HepG2 (cell line): ENCODE data around the gene PFKFB2. TPM values are rescaled to one million over a fixed set of nuclear protein-coding genes. Genes with fewer than 3 reads are reported as not detected.

Source experiments
- BCL6 ChIP-seq: IDR thresholded peaks from 2 replicates; pipeline ENCODE4 v1.6.1; 2016; ENCODE audit warnings: missing genetic modification reagents, missing compliant biosample characterization
- FOXK2 ChIP-seq: fragments of 450-650 bp; IDR thresholded peaks from 2 replicates; pipeline ENCODE4 v1.6.1; 2016
- NR2F2 ChIP-seq: IDR thresholded peaks from 2 replicates; pipeline ENCODE4 v1.6.1; 2012; ENCODE audit warnings: low read depth, inconsistent platforms, borderline replicate concordance
- POLR2A ChIP-seq, 2 experiments: IDR thresholded peaks; 2 replicates each; pipeline ENCODE4 v1.6.1; 2011; ENCODE audit warnings: low read depth in 2 of 2, low read length in 2 of 2, mild to moderate bottlenecking in 1 of 2, moderate library complexity in 1 of 2; ENCODE audit not compliant: insufficient read depth in 1 of 2
- PRPF4 ChIP-seq: fragments of 200-400 bp; formaldehyde crosslinking; IDR thresholded peaks from 2 replicates; pipeline ENCODE4 v1.6.1; 2016; ENCODE audit warnings: low read length, low read depth; ENCODE audit not compliant: poor library complexity, severe bottlenecking
- SYNCRIP ChIP-seq: fragments of 200-400 bp; formaldehyde crosslinking; IDR thresholded peaks from 2 replicates; pipeline ENCODE4 v1.6.1; 2018; ENCODE audit warnings: mild to moderate bottlenecking, low read depth, low read length; ENCODE audit not compliant: insufficient read depth
- ZNF547 ChIP-seq: sonication (generic); formaldehyde crosslinking; IDR thresholded peaks from 2 replicates; pipeline ENCODE4 v1.5.1; 2020; ENCODE audit warnings: mild to moderate bottlenecking, missing genetic modification reagents
- polyA plus RNA-seq, 8 experiments: library from polyadenylated mRNA; depleted of rRNA in 3 of 8; stranded (reverse) in 7 of 8; unstranded in 1 of 8; fragments of >200 nt; fragmentation: Illumina TruSeq in 4 of 8; extraction: Trizol in 4 of 8; gene quantifications; 2 replicates each; pipeline versions ENCODE4 v1.2.1 to v1.2.3, GENCODE V29; 2011 to 2016; ENCODE audit warnings: low read depth in 4 of 8, missing spikeins in 1 of 8, mixed read lengths in 1 of 8; ENCODE audit not compliant: insufficient read depth in 1 of 8
- total RNA-seq, 5 experiments: library from RNA; depleted of rRNA; stranded (reverse); fragments of >200 nt; fragmentation: Illumina TruSeq; extraction: Trizol; gene quantifications; 2 replicates each; pipeline ENCODE4 v1.2.3, GENCODE V29; 2016; ENCODE audit warnings: low read depth in 1 of 5
- TF ChIP-seq, protein P1 (sequence below): sonication (generic); formaldehyde crosslinking; IDR thresholded peaks from 2 replicates; pipeline ENCODE4 v1.5.0; 2020; ENCODE audit warnings: mild to moderate bottlenecking, missing genetic modification reagents, borderline replicate concordance
- TF ChIP-seq, protein P2 (sequence below): sonication (generic); formaldehyde crosslinking; IDR thresholded peaks from 2 replicates; pipeline ENCODE4 v1.8.1; 2023; ENCODE audit warnings: mild to moderate bottlenecking, missing genetic modification reagents
- TF ChIP-seq, protein P3 (sequence below): sonication (generic); formaldehyde crosslinking; IDR thresholded peaks from 2 replicates; pipeline ENCODE4 v1.4.0; 2020; ENCODE audit warnings: mild to moderate bottlenecking, missing genetic modification reagents
- TF ChIP-seq, protein P4 (sequence below): sonication (generic); formaldehyde crosslinking; IDR thresholded peaks from 2 replicates; pipeline ENCODE4 v1.4.0; 2020; ENCODE audit warnings: mild to moderate bottlenecking, missing genetic modification reagents
- TF ChIP-seq, protein P5 (sequence below): sonication (generic); formaldehyde crosslinking; IDR thresholded peaks from 2 replicates; pipeline ENCODE4 v1.8.0; 2022; ENCODE audit warnings: missing genetic modification reagents, mild to moderate bottlenecking, moderate library complexity, borderline replicate concordance

The PFKFB2 gene
- total and polyA plus RNA-seq, 2 of the 13 experiments (the other 11 are each of a cell fraction or from before 2014, with no cell fraction given), result 4.6 to 10.6 TPM

DNA sequence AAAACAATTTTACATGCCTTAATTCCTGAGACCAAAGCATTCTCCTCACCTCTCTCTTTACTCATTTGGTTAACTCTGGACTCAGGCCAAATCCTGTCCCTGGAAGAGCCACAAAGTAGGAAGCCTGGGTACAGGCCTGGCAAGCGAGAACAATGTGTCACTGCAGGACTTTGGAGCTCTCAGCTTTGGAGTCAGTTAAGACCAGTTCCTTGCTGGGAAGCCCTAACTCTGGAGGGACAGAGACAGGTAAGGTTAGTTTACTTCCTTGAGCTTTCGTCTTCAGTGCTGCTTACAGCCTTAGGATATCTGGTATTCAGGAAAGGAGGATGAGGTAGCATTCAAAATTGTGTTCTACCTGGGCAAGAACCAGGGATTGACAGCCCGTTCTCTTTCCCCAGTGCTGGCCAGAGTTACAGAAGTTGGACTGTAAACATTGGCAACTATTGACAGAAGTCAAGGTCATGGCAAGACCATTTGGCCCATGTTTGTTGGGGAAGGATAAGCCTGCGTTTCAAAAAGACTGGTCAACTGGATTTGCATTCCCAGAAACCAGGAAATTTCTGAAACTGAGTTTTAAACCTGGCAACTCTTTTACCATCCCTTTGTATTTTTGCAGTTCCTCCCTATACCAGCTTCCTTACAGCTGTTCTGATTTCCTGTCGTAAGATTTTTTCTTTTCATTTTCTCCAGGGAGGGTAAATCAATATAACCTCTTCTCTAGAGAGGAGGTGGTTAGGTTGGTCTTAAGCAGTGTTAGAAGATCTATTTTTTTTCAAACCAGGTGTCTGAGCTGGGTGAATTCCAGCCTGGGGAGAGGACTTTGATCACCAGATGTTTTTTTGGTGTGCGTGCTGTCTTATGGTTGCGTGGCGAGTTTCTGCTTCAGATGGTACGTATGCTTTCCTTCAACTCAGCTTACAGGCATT is 35.9 kb downstream of the PFKFB2 start, which contains the start of gene C4BPB (continued):
- TF ChIP-seq, protein P1, sequence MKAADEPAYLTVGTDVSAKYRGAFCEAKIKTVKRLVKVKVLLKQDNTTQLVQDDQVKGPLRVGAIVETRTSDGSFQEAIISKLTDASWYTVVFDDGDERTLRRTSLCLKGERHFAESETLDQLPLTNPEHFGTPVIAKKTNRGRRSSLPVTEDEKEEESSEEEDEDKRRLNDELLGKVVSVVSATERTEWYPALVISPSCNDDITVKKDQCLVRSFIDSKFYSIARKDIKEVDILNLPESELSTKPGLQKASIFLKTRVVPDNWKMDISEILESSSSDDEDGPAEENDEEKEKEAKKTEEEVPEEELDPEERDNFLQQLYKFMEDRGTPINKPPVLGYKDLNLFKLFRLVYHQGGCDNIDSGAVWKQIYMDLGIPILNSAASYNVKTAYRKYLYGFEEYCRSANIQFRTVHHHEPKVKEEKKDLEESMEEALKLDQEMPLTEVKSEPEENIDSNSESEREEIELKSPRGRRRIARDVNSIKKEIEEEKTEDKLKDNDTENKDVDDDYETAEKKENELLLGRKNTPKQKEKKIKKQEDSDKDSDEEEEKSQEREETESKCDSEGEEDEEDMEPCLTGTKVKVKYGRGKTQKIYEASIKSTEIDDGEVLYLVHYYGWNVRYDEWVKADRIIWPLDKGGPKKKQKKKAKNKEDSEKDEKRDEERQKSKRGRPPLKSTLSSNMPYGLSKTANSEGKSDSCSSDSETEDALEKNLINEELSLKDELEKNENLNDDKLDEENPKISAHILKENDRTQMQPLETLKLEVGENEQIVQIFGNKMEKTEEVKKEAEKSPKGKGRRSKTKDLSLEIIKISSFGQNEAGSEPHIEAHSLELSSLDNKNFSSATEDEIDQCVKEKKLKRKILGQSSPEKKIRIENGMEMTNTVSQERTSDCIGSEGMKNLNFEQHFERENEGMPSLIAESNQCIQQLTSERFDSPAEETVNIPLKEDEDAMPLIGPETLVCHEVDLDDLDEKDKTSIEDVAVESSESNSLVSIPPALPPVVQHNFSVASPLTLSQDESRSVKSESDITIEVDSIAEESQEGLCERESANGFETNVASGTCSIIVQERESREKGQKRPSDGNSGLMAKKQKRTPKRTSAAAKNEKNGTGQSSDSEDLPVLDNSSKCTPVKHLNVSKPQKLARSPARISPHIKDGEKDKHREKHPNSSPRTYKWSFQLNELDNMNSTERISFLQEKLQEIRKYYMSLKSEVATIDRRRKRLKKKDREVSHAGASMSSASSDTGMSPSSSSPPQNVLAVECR (CRISPR knock-in tag), result peak; percentile 61; the same call in 1 of the 2 replicates
- TF ChIP-seq, protein P2, sequence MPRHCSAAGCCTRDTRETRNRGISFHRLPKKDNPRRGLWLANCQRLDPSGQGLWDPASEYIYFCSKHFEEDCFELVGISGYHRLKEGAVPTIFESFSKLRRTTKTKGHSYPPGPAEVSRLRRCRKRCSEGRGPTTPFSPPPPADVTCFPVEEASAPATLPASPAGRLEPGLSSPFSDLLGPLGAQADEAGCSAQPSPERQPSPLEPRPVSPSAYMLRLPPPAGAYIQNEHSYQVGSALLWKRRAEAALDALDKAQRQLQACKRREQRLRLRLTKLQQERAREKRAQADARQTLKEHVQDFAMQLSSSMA (CRISPR knock-in tag), result no peak
- TF ChIP-seq, protein P3, sequence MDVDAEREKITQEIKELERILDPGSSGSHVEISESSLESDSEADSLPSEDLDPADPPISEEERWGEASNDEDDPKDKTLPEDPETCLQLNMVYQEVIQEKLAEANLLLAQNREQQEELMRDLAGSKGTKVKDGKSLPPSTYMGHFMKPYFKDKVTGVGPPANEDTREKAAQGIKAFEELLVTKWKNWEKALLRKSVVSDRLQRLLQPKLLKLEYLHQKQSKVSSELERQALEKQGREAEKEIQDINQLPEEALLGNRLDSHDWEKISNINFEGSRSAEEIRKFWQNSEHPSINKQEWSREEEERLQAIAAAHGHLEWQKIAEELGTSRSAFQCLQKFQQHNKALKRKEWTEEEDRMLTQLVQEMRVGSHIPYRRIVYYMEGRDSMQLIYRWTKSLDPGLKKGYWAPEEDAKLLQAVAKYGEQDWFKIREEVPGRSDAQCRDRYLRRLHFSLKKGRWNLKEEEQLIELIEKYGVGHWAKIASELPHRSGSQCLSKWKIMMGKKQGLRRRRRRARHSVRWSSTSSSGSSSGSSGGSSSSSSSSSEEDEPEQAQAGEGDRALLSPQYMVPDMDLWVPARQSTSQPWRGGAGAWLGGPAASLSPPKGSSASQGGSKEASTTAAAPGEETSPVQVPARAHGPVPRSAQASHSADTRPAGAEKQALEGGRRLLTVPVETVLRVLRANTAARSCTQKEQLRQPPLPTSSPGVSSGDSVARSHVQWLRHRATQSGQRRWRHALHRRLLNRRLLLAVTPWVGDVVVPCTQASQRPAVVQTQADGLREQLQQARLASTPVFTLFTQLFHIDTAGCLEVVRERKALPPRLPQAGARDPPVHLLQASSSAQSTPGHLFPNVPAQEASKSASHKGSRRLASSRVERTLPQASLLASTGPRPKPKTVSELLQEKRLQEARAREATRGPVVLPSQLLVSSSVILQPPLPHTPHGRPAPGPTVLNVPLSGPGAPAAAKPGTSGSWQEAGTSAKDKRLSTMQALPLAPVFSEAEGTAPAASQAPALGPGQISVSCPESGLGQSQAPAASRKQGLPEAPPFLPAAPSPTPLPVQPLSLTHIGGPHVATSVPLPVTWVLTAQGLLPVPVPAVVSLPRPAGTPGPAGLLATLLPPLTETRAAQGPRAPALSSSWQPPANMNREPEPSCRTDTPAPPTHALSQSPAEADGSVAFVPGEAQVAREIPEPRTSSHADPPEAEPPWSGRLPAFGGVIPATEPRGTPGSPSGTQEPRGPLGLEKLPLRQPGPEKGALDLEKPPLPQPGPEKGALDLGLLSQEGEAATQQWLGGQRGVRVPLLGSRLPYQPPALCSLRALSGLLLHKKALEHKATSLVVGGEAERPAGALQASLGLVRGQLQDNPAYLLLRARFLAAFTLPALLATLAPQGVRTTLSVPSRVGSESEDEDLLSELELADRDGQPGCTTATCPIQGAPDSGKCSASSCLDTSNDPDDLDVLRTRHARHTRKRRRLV (CRISPR knock-in tag), result 0 out of 2 replicates have a peak, but pooled peaks have one; percentile 47
- TF ChIP-seq NR2F2 (peak; percentile 87), FOXK2 (peak; percentile 58), BCL6 (CRISPR knock-in tag) (peak; percentile 94), SYNCRIP (no peak), POLR2A (IDR thresholded peaks at IDR 0.05; ENCODE audit: insufficient read depth in 1 of 2, low read depth in 2 of 2, low read length in 2 of 2) (peak in 1 of 2 experiments; percentile 63; a peak in 2 of 4 replicates), ZNF547 (CRISPR knock-in tag) (peak; percentile 67; the same call in 1 of the 2 replicates), PRPF4 (no peak)
- TF ChIP-seq, protein P4, sequence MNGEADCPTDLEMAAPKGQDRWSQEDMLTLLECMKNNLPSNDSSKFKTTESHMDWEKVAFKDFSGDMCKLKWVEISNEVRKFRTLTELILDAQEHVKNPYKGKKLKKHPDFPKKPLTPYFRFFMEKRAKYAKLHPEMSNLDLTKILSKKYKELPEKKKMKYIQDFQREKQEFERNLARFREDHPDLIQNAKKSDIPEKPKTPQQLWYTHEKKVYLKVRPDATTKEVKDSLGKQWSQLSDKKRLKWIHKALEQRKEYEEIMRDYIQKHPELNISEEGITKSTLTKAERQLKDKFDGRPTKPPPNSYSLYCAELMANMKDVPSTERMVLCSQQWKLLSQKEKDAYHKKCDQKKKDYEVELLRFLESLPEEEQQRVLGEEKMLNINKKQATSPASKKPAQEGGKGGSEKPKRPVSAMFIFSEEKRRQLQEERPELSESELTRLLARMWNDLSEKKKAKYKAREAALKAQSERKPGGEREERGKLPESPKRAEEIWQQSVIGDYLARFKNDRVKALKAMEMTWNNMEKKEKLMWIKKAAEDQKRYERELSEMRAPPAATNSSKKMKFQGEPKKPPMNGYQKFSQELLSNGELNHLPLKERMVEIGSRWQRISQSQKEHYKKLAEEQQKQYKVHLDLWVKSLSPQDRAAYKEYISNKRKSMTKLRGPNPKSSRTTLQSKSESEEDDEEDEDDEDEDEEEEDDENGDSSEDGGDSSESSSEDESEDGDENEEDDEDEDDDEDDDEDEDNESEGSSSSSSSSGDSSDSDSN, result peak; percentile 36; the same call in 1 of the 2 replicates
- TF ChIP-seq, protein P5, sequence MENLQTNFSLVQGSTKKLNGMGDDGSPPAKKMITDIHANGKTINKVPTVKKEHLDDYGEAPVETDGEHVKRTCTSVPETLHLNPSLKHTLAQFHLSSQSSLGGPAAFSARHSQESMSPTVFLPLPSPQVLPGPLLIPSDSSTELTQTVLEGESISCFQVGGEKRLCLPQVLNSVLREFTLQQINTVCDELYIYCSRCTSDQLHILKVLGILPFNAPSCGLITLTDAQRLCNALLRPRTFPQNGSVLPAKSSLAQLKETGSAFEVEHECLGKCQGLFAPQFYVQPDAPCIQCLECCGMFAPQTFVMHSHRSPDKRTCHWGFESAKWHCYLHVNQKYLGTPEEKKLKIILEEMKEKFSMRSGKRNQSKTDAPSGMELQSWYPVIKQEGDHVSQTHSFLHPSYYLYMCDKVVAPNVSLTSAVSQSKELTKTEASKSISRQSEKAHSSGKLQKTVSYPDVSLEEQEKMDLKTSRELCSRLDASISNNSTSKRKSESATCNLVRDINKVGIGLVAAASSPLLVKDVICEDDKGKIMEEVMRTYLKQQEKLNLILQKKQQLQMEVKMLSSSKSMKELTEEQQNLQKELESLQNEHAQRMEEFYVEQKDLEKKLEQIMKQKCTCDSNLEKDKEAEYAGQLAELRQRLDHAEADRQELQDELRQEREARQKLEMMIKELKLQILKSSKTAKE (CRISPR knock-in tag), result peak; percentile 80
